ENCODE data around the gene RIMS4. TPM values are rescaled to one million over a fixed set of nuclear protein-coding genes. Genes with fewer than 3 reads are reported as not detected.

Gene RIMS4
- total and polyA plus RNA-seq, 2 donors (not counting 1 experiment from before 2014, with no cell fraction given), result not detected

DNA sequence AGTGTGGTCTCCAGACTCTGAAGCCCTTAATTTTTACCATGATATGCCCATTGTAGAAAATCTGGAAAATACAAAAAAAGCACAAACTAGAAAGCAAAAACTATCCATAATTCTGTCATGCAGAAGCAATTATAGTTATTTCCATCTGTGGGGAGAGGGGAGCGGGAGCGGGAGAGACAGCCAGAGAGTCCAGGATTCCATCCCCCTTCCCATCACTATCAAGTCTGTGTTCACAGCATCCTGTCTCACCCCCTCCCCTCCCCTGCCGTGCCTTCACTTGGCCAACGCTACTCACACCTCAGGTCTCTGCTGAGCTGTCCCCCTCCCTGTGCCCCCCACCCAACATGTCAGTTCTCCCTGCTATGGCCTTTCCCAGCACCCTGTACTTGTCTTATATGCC, 14.5 kb downstream of the RIMS4 start:
- Histone ChIP-seq H3K9me3 (ENCODE audit: control extremely low read depth in 1 of 3, control insufficient read depth in 2 of 3, insufficient read depth in 1 of 3, low read length in 2 of 3) (no peaks in the 10 kb centered on the region), H3K9ac (ENCODE audit: low read length) (no peak overlapping the region), H3K79me2 (ENCODE audit: control insufficient read depth, insufficient read depth, low read length) (no peaks in the 10 kb centered on the region), H3K4me2 (replicated peaks; ENCODE audit: low read depth, low read length, poor library complexity, severe bottlenecking) (no peak overlapping the region), H3K36me3 (replicated peaks in 1 of 2; ENCODE audit: control extremely low read depth in 1 of 2, control insufficient read depth in 1 of 2, extremely low read depth in 1 of 2, insufficient read depth in 2 of 2, low read length in 1 of 2) (no peaks in the 10 kb centered on the region), H4K20me1 (ENCODE audit: control insufficient read depth, insufficient read depth, low read length, poor library complexity, severe bottlenecking) (no peaks in the 10 kb centered on the region), H3K4me1 (ENCODE audit: control insufficient read depth in 2 of 2, insufficient read depth in 2 of 2, low read length in 2 of 2) (no peaks in the 10 kb centered on the region), H3K27ac (ENCODE audit: low read length in 2 of 2) (no peak overlapping the region), H3K4me3 (ENCODE audit: control extremely low read depth in 1 of 5, extremely low read depth in 1 of 5, insufficient read depth in 1 of 5, low read depth in 2 of 5, low read length in 4 of 5) (no peak overlapping the region), H3K27me3 (replicated peaks in 1 of 4; ENCODE audit: control extremely low read depth in 1 of 4, control insufficient read depth in 3 of 4, insufficient read depth in 4 of 4, low read length in 3 of 4) (peaks cover 0 to 4% (median 2%) of the 10 kb centered on the region in 4 experiments), H2AFZ (ENCODE audit: insufficient read depth, low read depth, low read length, poor library complexity, severe bottlenecking) (no peak overlapping the region)
- H3K4me1 Mint-ChIP-seq, result no peaks in the 10 kb centered on the region
- WGBS (ENCODE audit: insufficient coverage), result 49% methylated on average over 4 of the region's 4 CpGs
- no peak for TF ChIP-seq EZH2 (IDR thresholded peaks at IDR 0.05; ENCODE audit: borderline replicate concordance, insufficient read depth, low read depth, low read length, poor library complexity, severe bottlenecking)
- TF ChIP-seq, protein P1, sequence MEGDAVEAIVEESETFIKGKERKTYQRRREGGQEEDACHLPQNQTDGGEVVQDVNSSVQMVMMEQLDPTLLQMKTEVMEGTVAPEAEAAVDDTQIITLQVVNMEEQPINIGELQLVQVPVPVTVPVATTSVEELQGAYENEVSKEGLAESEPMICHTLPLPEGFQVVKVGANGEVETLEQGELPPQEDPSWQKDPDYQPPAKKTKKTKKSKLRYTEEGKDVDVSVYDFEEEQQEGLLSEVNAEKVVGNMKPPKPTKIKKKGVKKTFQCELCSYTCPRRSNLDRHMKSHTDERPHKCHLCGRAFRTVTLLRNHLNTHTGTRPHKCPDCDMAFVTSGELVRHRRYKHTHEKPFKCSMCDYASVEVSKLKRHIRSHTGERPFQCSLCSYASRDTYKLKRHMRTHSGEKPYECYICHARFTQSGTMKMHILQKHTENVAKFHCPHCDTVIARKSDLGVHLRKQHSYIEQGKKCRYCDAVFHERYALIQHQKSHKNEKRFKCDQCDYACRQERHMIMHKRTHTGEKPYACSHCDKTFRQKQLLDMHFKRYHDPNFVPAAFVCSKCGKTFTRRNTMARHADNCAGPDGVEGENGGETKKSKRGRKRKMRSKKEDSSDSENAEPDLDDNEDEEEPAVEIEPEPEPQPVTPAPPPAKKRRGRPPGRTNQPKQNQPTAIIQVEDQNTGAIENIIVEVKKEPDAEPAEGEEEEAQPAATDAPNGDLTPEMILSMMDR (IDR thresholded peaks at IDR 0.05), result no peak
- DNase-seq (no peak), ATAC-seq (ENCODE audit: low read depth) (no peak)
- H3K27me3 Mint-ChIP-seq, result peaks cover 17% of the 10 kb centered on the region
- H3K9me3 Mint-ChIP-seq (ENCODE audit: insufficient read depth), result no peaks in the 10 kb centered on the region
- ChIA-PET CTCF (no interaction called here), POLR2A (no interaction called here)
- H3K4me3 Mint-ChIP-seq, result no peak overlapping the region
- intact Hi-C loops (cut with micrococcal nuclease), result no loop called here
- no peak overlapping the region for H3K27ac Mint-ChIP-seq

DNA sequence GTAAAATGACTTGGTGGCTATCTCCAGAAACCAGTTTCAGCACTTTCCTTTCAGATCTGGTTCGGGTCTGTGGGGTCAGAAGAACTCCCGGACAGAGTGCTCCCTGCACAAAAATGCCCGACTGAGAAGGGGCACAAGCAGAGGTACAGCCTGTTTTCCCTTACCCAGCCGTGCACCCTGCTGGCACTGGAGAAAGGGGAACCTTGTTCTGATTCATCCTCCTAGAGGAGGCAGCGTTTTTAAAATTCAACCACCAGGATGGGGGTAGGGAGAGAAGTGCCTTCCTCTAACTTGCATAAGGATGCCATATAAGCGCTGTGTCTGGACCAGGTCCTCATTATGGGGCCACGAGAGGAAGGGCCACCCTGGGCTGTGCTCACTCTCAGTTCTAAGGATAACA, 17.6 kb downstream of the RIMS4 start:
- Mint-ChIP-seq H3K27me3 (peaks cover 21% of the 10 kb centered on the region), H3K9me3 (ENCODE audit: insufficient read depth) (no peaks in the 10 kb centered on the region), H3K4me3 (no peak overlapping the region), H3K27ac (no peak overlapping the region), H3K4me1 (no peaks in the 10 kb centered on the region)
- Histone ChIP-seq H3K9ac (ENCODE audit: low read length) (no peak overlapping the region), H2AFZ (ENCODE audit: insufficient read depth, low read depth, low read length, poor library complexity, severe bottlenecking) (no peak overlapping the region), H3K4me2 (replicated peaks; ENCODE audit: low read depth, low read length, poor library complexity, severe bottlenecking) (no peak overlapping the region), H3K36me3 (replicated peaks in 1 of 2; ENCODE audit: control extremely low read depth in 1 of 2, control insufficient read depth in 1 of 2, extremely low read depth in 1 of 2, insufficient read depth in 2 of 2, low read length in 1 of 2) (no peaks in the 10 kb centered on the region), H3K4me1 (ENCODE audit: control insufficient read depth in 2 of 2, insufficient read depth in 2 of 2, low read length in 2 of 2) (no peaks in the 10 kb centered on the region), H3K79me2 (ENCODE audit: control insufficient read depth, insufficient read depth, low read length) (no peaks in the 10 kb centered on the region), H4K20me1 (ENCODE audit: control insufficient read depth, insufficient read depth, low read length, poor library complexity, severe bottlenecking) (no peaks in the 10 kb centered on the region), H3K9me3 (ENCODE audit: control extremely low read depth in 1 of 3, control insufficient read depth in 2 of 3, insufficient read depth in 1 of 3, low read length in 2 of 3) (no peaks in the 10 kb centered on the region), H3K27ac (ENCODE audit: low read length in 2 of 2) (no peak overlapping the region), H3K27me3 (replicated peaks in 1 of 4; ENCODE audit: control extremely low read depth in 1 of 4, control insufficient read depth in 3 of 4, insufficient read depth in 4 of 4, low read length in 3 of 4) (peaks cover 0 to 4% (median 2%) of the 10 kb centered on the region in 4 experiments), H3K4me3 (ENCODE audit: control extremely low read depth in 1 of 5, extremely low read depth in 1 of 5, insufficient read depth in 1 of 5, low read depth in 2 of 5, low read length in 4 of 5) (no peak overlapping the region)
- CTCF ChIA-PET, result no interaction called here
- intact Hi-C loops (cut with micrococcal nuclease), result no loop called here
- no peak for ATAC-seq (ENCODE audit: low read depth)
- no peak for TF ChIP-seq EZH2 (IDR thresholded peaks at IDR 0.05; ENCODE audit: borderline replicate concordance, insufficient read depth, low read depth, low read length, poor library complexity, severe bottlenecking)
- TF ChIP-seq, protein P1 (IDR thresholded peaks at IDR 0.05), result no peak
- no peak for DNase-seq
- 89% methylated on average over 3 of the region's 7 CpGs for WGBS (ENCODE audit: insufficient coverage)
- POLR2A ChIA-PET, result no interaction called here

Data from B cell (primary cell).